Embryonic facial prominence (tissue), 1 donor: ENCODE results near the gene S100A7A.
"Not testable (repeated sequence)": the region's sequence is repeated elsewhere in the genome, so short reads cannot be mapped to it uniquely, and the experiment has no call there.

Experiments
- DNase-seq: peaks from one replicate; pipeline ENCODE4 v3.0.0-alpha.2; 2016; ENCODE audit errors: extremely low spot score

S100A7A gene

GRCh38 chr1:153395136-153395685 lies 21.1 kb upstream of the S100A7A start:
- no peak for DNase-seq

GRCh38 chr1:153395776-153396175 lies 20.5 kb upstream of the S100A7A start:
- DNase-seq: no peak

GRCh38 chr1:153396461-153396860 lies 19.9 kb upstream of the S100A7A start:
- no peak for DNase-seq

GRCh38 chr1:153397051-153397923 lies 19.0 kb upstream of the S100A7A start:
- DNase-seq: no peak

GRCh38 chr1:153397924-153398651 lies 18.2 kb upstream of the S100A7A start:
- DNase-seq: no peak

GRCh38 chr1:153399401-153400055 lies 16.8 kb upstream of the S100A7A start:
- DNase-seq: no peak

- DNase-seq: no peak
These were observed 16.1 kb upstream of the S100A7A start for GRCh38 chr1:153400244-153400643.

- no peak for DNase-seq
These were observed 14.9 kb upstream of the S100A7A start for GRCh38 chr1:153401461-153401860.

GRCh38 chr1:153402226-153402625 lies 14.1 kb upstream of the S100A7A start:
- DNase-seq: no peak

- DNase-seq: no peak
These were observed 12.8 kb upstream of the S100A7A start for GRCh38 chr1:153403421-153404085.

GRCh38 chr1:153404086-153404635 lies 12.2 kb upstream of the S100A7A start:
- DNase-seq: no peak

GRCh38 chr1:153404768-153405167 lies 11.6 kb upstream of the S100A7A start:
- DNase-seq: no peak

GRCh38 chr1:153405825-153406599 lies 10.3 kb upstream of the S100A7A start:
- DNase-seq: not testable (repeated sequence)

GRCh38 chr1:153407274-153407673 lies 9.0 kb upstream of the S100A7A start:
- not testable (repeated sequence) for DNase-seq

- DNase-seq: not testable (repeated sequence)
These were observed 2.4 kb upstream of the S100A7A start for GRCh38 chr1:153413961-153414360.

GRCh38 chr1:153417136-153417888 lies 992 bp downstream of the S100A7A start:
- DNase-seq: no peak

GRCh38 chr1:153418758-153419435 lies 2.6 kb downstream of the S100A7A start:
- DNase-seq: not testable (repeated sequence)

- not testable (repeated sequence) for DNase-seq
These were observed 3.1 kb downstream of the S100A7A start for GRCh38 chr1:153419436-153419793.

GRCh38 chr1:153420306-153420705 lies 4.0 kb downstream of the S100A7A start:
- DNase-seq: no peak
